ENCODE data around the gene LILRA5. TPM values are rescaled to one million over a fixed set of nuclear protein-coding genes. Genes with fewer than 3 reads are reported as not detected.

The LILRA5 gene
- total and polyA plus RNA-seq, 10 donors, result 16.3 to 262 (median 75.9) TPM

DNA sequence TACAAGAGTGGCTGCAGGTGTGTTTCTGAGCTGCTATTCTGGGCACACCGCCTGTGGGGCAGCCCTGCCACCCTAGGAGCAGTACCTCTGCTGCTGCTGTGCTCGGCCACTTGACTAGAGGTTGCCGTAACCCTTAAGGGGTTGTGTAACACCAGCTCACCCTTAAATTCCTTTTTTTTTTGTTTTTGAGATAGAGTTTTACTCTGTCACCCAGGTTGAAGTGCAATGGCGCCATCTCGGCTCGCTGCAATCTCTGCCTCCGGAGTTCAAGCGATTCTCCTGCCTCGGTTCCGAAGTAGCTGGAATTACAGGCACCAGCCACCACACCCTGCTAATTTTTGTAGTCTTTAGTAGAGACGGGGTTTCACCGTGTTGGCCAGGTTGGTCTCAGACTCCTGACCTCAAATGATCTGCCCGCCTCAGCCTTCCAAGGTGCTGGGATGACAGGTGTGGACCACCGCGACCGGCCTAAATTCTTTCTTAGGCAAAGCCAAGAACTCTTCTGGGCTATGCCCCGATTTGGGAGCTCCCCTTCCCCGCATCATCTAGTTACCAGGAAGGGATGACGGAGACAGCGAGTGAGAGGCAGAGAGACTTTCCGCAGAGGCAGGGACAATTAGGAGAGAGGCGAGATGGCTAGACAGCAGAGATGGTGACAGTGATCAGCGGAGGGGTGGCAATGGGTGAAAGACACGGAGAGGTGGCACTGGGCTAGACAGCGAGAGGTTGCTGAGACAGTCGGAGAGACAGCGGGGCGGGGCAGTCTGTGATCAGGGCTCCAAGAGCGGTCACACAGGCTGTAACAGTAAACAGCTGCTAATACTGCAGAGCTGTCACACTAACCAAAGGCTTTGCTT, 4.4 kb upstream of the LILRA5 start:
- intact Hi-C loops (cut with DNase I; ENCODE audit: low total_unique reads), result no loop called here
- peak; percentile 82 for DNase-seq
- Histone ChIP-seq H3K9me3 (no peaks in the 10 kb centered on the region), H3K36me3 (no peaks in the 10 kb centered on the region), H3K27ac (peak overlapping the region in 7 of 8 donors; percentile 61 to 89 (median 84)), H3K27me3 (replicated peaks in 1 of 7) (peaks cover 0 to 38% (median 4%) of the 10 kb centered on the region in 7 donors), H3K4me1 (peaks cover 0 to 64% (median 18%) of the 10 kb centered on the region in 6 donors), H3K4me3 (peak overlapping the region in 1 of 8 donors; percentile 27)
- 70 to 82% (median 75%) methylated on average over 24 to 29 of the region's 29 CpGs for WGBS, 5 donors
- TF ChIP-seq, protein P1, sequence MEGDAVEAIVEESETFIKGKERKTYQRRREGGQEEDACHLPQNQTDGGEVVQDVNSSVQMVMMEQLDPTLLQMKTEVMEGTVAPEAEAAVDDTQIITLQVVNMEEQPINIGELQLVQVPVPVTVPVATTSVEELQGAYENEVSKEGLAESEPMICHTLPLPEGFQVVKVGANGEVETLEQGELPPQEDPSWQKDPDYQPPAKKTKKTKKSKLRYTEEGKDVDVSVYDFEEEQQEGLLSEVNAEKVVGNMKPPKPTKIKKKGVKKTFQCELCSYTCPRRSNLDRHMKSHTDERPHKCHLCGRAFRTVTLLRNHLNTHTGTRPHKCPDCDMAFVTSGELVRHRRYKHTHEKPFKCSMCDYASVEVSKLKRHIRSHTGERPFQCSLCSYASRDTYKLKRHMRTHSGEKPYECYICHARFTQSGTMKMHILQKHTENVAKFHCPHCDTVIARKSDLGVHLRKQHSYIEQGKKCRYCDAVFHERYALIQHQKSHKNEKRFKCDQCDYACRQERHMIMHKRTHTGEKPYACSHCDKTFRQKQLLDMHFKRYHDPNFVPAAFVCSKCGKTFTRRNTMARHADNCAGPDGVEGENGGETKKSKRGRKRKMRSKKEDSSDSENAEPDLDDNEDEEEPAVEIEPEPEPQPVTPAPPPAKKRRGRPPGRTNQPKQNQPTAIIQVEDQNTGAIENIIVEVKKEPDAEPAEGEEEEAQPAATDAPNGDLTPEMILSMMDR (IDR thresholded peaks at IDR 0.05 in 8 of 11, conservative IDR thresholded peaks at IDR 0.05 in 3 of 11), result no peak
- TF ChIP-seq POLR2AphosphoS5 (IDR thresholded peaks at IDR 0.05) (peak in 2 of 3 donors; percentile 10 to 22), POLR2A (IDR thresholded peaks at IDR 0.05) (no peak)

DNA sequence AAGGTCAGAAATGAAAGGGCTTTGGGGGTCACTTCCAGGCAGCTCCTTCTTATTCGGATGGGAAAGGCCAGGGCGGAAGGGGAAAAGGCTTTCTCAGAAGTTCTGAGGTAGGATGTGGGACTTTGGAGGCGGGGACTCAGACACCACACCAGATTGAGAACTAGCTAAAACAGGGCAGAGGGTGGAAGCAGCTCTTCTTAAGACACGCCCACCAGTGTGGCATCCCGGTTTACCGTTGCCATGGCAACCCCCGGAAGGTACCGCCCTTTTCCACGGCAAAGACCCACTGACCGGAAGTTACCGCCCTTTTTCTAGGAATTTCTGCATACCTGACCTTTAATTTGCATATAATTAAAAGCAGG, 3.8 kb upstream of the LILRA5 start:
- Histone ChIP-seq H3K36me3 (peaks cover 0 to 1% (median 0%) of the 10 kb centered on the region in 6 donors), H3K27ac (peak overlapping the region in 7 of 8 donors; percentile 61 to 89 (median 84)), H3K4me3 (peak overlapping the region in 1 of 8 donors; percentile 27), H3K27me3 (replicated peaks in 1 of 7) (peaks cover 0 to 44% (median 4%) of the 10 kb centered on the region in 7 donors), H3K9me3 (no peaks in the 10 kb centered on the region), H3K4me1 (peaks cover 0 to 70% (median 19%) of the 10 kb centered on the region in 6 donors)
- TF ChIP-seq POLR2A (IDR thresholded peaks at IDR 0.05), result no peak
- TF ChIP-seq POLR2AphosphoS5 (IDR thresholded peaks at IDR 0.05), result no peak
- TF ChIP-seq, protein P1 (IDR thresholded peaks at IDR 0.05 in 8 of 11, conservative IDR thresholded peaks at IDR 0.05 in 3 of 11), result no peak
- intact Hi-C loops (cut with DNase I; ENCODE audit: low total_unique reads), result no loop called here
- 28 to 62% (median 54%) methylated on average over 11 of the region's 11 CpGs for WGBS, 5 donors
- peak; percentile 85 for DNase-seq

DNA sequence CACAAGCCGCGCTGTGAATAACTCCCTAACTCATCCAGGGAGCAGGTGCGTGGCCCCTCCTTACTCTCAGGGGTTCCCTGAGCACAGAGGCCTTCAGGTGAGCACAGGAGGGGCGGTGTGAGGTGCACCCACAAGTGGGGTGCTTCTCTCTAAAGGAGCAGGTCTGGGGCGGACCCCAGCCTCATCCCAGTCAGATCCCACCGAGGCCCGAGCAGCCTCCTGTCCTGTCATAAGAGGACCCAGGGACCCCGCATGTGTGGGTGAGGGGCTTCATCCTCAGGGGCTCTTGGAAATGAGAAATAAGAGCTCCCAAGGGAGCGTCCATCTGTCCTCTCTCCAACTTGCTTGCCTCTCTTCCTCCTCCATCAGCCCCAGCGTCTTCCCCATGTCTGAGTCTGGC, 3.0 kb upstream of the LILRA5 start:
- TF ChIP-seq POLR2AphosphoS5 (IDR thresholded peaks at IDR 0.05) (no peak), POLR2A (IDR thresholded peaks at IDR 0.05) (no peak)
- TF ChIP-seq, protein P1 (IDR thresholded peaks at IDR 0.05 in 8 of 11, conservative IDR thresholded peaks at IDR 0.05 in 3 of 11), result no peak
- Histone ChIP-seq H3K4me3 (no peak overlapping the region), H3K36me3 (peaks cover 0 to 9% (median 0%) of the 10 kb centered on the region in 6 donors), H3K9me3 (no peaks in the 10 kb centered on the region), H3K27ac (peak overlapping the region in 6 of 8 donors; percentile 61 to 89 (median 82)), H3K27me3 (replicated peaks in 1 of 7) (peaks cover 0 to 52% (median 4%) of the 10 kb centered on the region in 7 donors), H3K4me1 (peaks cover 0 to 77% (median 20%) of the 10 kb centered on the region in 6 donors)
- 77 to 90% (median 84%) methylated on average over 10 of the region's 10 CpGs for WGBS, 5 donors
- intact Hi-C loops (cut with DNase I; ENCODE audit: low total_unique reads), result no loop called here
- no peak for DNase-seq

DNA sequence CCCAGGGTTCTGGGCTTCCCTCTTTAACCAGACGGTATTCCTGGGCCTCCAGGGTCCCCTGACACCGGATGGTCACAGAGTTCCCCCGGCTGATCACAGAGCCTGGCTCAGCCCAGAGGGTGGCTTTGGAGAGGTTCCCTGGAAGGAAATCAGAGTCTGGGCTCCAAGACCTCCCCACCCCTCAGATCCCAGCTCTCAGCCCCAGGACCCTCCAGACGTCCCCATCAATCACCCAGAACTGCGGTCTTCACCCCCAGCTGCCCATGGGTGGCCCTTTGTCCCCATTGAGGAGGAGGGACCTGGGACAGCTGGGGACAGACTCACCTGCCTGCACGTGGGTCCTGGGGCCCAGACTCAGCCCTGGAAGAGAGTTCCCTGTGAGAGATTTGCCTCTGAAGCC, 955 bp downstream of the LILRA5 start:
- WGBS, 5 donors, result 71 to 81% (median 74%) methylated on average over 6 of the region's 6 CpGs
- H3K9me3 ChIP-seq, result no peaks in the 10 kb centered on the region
- peak overlapping the region in 7 of 8 donors; percentile 61 to 91 (median 82) for H3K27ac ChIP-seq
- DNase-seq, result no peak
- TF ChIP-seq, protein P1 (IDR thresholded peaks at IDR 0.05 in 8 of 11, conservative IDR thresholded peaks at IDR 0.05 in 3 of 11), result no peak
- TF ChIP-seq POLR2A (IDR thresholded peaks at IDR 0.05) (no peak), POLR2AphosphoS5 (IDR thresholded peaks at IDR 0.05) (no peak)
- H3K27me3 ChIP-seq (replicated peaks in 1 of 7), result peaks cover 0 to 70% (median 4%) of the 10 kb centered on the region in 7 donors
- H3K4me3 ChIP-seq, result peak overlapping the region; percentile 2 to 60 (median 29)
- intact Hi-C loops (cut with DNase I; ENCODE audit: low total_unique reads), result no loop called here
- peaks cover 0 to 74% (median 10%) of the 10 kb centered on the region in 6 donors for H3K4me1 ChIP-seq
- peaks cover 0 to 33% (median 0%) of the 10 kb centered on the region in 6 donors for H3K36me3 ChIP-seq
